BLaER1 (cell line): Measurements from ENCODE around the gene DNLZ.

Experiments
- H3K27ac ChIP-seq: shearing (Covaris generic); formaldehyde crosslinking; 2 replicates; pipeline ENCODE4 v1.8.1; 2022
- H3K27me3 ChIP-seq: shearing (Covaris generic); formaldehyde crosslinking; 2 replicates; pipeline ENCODE4 v1.8.1; 2022
- H3K36me3 ChIP-seq: shearing (Covaris generic); formaldehyde crosslinking; 2 replicates; pipeline ENCODE4 v1.8.1; 2022
- H3K4me1 ChIP-seq: shearing (Covaris generic); formaldehyde crosslinking; 2 replicates; pipeline ENCODE4 v1.8.1; 2022
- H3K4me2 ChIP-seq: shearing (Covaris generic); formaldehyde crosslinking; 2 replicates; pipeline ENCODE4 v1.8.1; 2022
- H3K4me3 ChIP-seq: shearing (Covaris generic); formaldehyde crosslinking; 2 replicates; pipeline ENCODE4 v1.8.1; 2022
- H3K9ac ChIP-seq: shearing (Covaris generic); formaldehyde crosslinking; 2 replicates; pipeline ENCODE4 v1.8.1; 2022
- H3K9me3 ChIP-seq: shearing (Covaris generic); formaldehyde crosslinking; 2 replicates; pipeline ENCODE4 v1.8.1; 2022
- H4K20me1 ChIP-seq: shearing (Covaris generic); formaldehyde crosslinking; 2 replicates; pipeline ENCODE4 v1.8.1; 2022
- Cebpa-rat ChIP-seq: shearing (Covaris generic); IDR thresholded peaks from 2 replicates; pipeline ENCODE4 v1.8.1; 2022

Gene DNLZ

DNA sequence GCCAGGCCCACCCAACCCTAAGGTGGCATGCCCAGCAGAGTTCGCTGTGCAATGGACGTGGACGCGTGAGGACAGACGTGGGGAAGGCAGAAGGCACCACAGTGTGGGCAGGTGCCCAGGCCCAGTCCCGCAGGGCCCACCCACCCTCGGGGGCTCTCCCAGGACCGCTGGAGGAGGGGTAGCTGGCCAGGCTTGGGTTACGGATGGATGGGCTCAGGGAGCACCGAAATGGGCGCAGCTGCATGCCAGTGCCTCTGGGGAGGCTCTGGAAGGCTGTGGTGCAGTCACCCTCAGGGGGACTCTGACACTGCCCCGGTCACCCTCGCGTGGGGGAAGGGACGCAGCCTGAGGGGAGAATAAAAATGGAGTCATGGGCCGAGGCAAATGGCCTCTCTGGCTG is 45.8 kb downstream of the DNLZ start:
- Histone ChIP-seq H3K4me1 (peaks cover 69% of the 10 kb centered on the region), H3K36me3 (0 out of 2 replicates have a peak, but pooled peaks cover 11% of the 10 kb centered on the region), H3K9me3 (peaks cover 25% of the 10 kb centered on the region), H4K20me1 (no peaks in the 10 kb centered on the region), H3K9ac (peak overlapping the region; percentile 81), H3K4me2 (peak overlapping the region; percentile 98), H3K27ac (peak overlapping the region; percentile 96), H3K4me3 (peak overlapping the region; percentile 54), H3K27me3 (no peaks in the 10 kb centered on the region)
- TF ChIP-seq Cebpa-rat, result no peak

- Histone ChIP-seq H3K9ac (peak overlapping the region; percentile 81), H4K20me1 (no peaks in the 10 kb centered on the region), H3K4me1 (peaks cover 69% of the 10 kb centered on the region), H3K27ac (peak overlapping the region; percentile 96), H3K4me3 (peak overlapping the region; percentile 54; the same call in 1 of the 2 replicates), H3K9me3 (peaks cover 25% of the 10 kb centered on the region), H3K36me3 (0 out of 2 replicates have a peak, but pooled peaks cover 11% of the 10 kb centered on the region), H3K4me2 (peak overlapping the region; percentile 98), H3K27me3 (no peaks in the 10 kb centered on the region)
- TF ChIP-seq Cebpa-rat, result no peak
Observed at GRCh38 chr9:136316896-136317676, 46.5 kb downstream of the DNLZ start.

DNA sequence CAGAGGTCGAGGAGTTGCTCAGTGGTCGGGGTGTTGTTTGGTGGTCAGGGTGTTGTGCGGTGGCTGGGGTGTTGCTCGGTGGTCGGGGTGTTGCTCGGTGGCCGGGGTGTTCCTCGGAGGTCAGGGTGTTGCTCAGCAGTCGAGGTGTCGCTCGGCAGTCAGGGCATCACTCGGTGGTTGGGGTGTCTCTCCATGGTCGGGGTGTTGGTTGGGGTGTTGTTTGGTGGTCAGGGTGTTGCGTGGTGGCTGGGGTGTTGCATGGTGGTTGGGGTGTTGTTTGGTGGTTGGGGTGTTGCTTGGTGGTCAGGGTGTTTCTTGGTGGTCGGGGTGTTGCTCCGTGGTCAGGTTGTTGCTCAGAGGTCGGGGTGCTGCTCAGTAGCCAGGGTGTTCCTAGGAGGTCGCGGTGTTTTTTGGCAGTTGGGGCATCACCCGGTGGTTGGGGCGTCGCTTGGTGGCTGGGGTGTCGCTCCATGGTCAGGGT is 47.2 kb downstream of the DNLZ start:
- Histone ChIP-seq H3K27me3 (no peaks in the 10 kb centered on the region), H3K9ac (peak overlapping the region; percentile 81; the same call in 1 of the 2 replicates), H3K9me3 (peaks cover 25% of the 10 kb centered on the region), H3K4me3 (no peak overlapping the region), H3K36me3 (0 out of 2 replicates have a peak, but pooled peaks cover 11% of the 10 kb centered on the region), H3K4me2 (peak overlapping the region; percentile 98), H3K27ac (peak overlapping the region; percentile 96), H4K20me1 (no peaks in the 10 kb centered on the region), H3K4me1 (peaks cover 69% of the 10 kb centered on the region)
- TF ChIP-seq Cebpa-rat, result no peak

DNA sequence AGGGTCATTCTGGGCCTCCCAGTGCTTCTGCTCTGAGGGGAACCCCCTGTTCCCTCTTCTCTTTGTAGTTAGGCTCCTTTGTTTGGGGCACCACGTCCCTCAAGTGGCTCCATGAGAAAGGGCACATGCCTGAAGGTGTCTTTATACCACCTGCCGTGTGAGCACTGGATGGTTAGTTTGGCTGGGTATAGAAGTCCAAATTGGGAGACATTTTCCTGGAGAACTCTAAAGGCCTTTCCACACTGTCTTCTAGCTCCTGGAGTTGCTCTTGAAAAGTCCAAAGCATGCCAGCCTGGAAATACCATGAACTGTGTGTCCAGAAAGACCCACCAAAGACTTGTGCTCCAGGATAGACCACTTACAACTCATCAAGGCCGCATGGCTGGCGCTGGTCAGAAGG is 48.6 kb downstream of the DNLZ start:
- Histone ChIP-seq H3K27me3 (no peaks in the 10 kb centered on the region), H3K4me1 (peaks cover 78% of the 10 kb centered on the region), H3K4me3 (no peak overlapping the region), H3K9me3 (peaks cover 25% of the 10 kb centered on the region), H3K36me3 (0 out of 2 replicates have a peak, but pooled peaks cover 11% of the 10 kb centered on the region), H4K20me1 (no peaks in the 10 kb centered on the region), H3K4me2 (no peak overlapping the region), H3K9ac (no peak overlapping the region), H3K27ac (0 out of 2 replicates have a peak overlapping the region, but pooled peaks have one; percentile 96)
- no peak for TF ChIP-seq Cebpa-rat

- 0 out of 2 replicates have a peak, but pooled peaks cover 11% of the 10 kb centered on the region for H3K36me3 ChIP-seq
- no peak overlapping the region for H3K4me3 ChIP-seq
- H3K4me1 ChIP-seq, result peaks cover 78% of the 10 kb centered on the region
- H3K27ac ChIP-seq, result peak overlapping the region; percentile 62; the same call in 1 of the 2 replicates
- peak overlapping the region; percentile 86; the same call in 1 of the 2 replicates for H3K4me2 ChIP-seq
- H3K27me3 ChIP-seq, result no peaks in the 10 kb centered on the region
- peaks cover 25% of the 10 kb centered on the region for H3K9me3 ChIP-seq
- no peak for TF ChIP-seq Cebpa-rat
- no peaks in the 10 kb centered on the region for H4K20me1 ChIP-seq
- no peak overlapping the region for H3K9ac ChIP-seq
Observed at GRCh38 chr9:136314056-136314416, 49.5 kb downstream of the DNLZ start.

DNA sequence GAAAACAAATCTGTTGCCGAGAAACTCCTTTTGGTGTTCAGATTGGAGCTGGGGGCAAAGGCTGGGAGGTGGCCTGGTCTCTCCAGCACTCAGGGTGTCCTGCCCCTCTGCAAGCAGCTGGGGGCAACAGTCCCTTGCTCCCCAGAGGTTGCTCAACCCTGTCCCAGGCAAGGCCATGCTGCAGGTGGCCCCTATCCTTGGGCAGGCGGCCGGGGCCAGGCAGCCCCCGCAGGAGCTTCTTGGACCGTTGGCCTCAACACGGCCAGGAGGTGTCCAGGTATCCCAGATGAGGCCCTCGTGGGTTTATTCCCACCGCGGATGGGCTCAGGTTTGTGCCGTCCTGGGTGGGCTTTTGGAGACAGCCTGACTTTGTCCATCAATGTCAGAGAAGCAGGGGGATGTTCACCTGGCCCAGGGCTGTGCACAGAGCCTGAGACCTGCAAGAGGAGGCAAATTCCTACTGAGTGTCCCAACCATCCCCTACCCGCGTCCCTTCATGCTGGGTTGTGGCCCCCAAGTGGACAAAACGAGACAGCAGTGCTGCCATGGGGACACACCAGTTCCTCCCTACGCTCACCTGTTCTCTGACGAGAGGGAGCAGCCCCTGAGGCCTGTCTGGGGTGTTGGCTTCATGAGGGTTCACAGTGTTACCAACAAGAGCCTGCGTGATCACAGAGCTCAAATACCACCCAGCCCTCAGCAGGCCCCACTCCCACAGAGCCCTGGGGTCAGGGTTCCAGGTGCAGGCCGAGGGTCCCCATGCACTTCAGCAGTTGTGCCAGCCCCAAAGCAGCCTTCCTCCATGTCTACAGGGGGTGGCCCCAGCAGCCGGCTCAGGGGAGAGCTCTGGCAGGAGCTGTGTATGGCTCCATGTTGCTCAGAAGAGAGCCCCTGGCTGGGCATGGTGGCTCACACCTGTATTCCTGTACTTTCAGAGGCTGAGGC is 50.2 kb downstream of the DNLZ start:
- 0 out of 2 replicates have a peak, but pooled peaks cover 11% of the 10 kb centered on the region for H3K36me3 ChIP-seq
- H3K27me3 ChIP-seq, result no peaks in the 10 kb centered on the region
- H3K9me3 ChIP-seq, result peaks cover 25% of the 10 kb centered on the region
- peak overlapping the region; percentile 86 for H3K4me2 ChIP-seq
- peak; percentile 21; the same call in 1 of the 2 replicates for TF ChIP-seq Cebpa-rat
- 0 out of 2 replicates have a peak overlapping the region, but pooled peaks have one; percentile 32 for H3K9ac ChIP-seq
- no peak overlapping the region for H3K4me3 ChIP-seq
- peaks cover 79% of the 10 kb centered on the region for H3K4me1 ChIP-seq
- no peaks in the 10 kb centered on the region for H4K20me1 ChIP-seq
- H3K27ac ChIP-seq, result peak overlapping the region; percentile 62

DNA sequence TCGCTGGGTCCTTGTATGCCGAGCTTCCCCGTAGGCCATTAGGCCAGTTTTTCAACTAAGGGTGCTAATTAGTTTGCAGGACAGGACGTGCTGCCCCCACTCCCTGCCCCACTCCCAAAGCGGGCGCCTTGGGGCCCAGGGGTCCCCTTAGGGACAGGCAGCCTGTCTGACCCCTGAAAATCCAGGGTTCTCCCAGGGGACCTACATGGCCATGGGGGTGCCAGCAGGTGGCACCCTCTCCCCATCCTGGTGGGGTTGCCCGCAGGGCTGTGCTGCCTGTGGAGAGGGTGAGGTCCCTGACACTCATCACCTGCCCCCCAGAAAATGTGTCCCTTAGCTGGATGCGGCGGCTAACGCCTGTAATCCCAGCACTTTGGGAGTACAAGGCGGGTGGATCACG is 51.1 kb downstream of the DNLZ start:
- Histone ChIP-seq H3K4me2 (peak overlapping the region; percentile 86), H3K4me3 (no peak overlapping the region), H4K20me1 (no peaks in the 10 kb centered on the region), H3K4me1 (peaks cover 79% of the 10 kb centered on the region), H3K27me3 (no peaks in the 10 kb centered on the region), H3K27ac (peak overlapping the region; percentile 93), H3K9ac (peak overlapping the region; percentile 74; the same call in 1 of the 2 replicates), H3K36me3 (0 out of 2 replicates have a peak, but pooled peaks cover 11% of the 10 kb centered on the region), H3K9me3 (peaks cover 25% of the 10 kb centered on the region)
- no peak for TF ChIP-seq Cebpa-rat

DNA sequence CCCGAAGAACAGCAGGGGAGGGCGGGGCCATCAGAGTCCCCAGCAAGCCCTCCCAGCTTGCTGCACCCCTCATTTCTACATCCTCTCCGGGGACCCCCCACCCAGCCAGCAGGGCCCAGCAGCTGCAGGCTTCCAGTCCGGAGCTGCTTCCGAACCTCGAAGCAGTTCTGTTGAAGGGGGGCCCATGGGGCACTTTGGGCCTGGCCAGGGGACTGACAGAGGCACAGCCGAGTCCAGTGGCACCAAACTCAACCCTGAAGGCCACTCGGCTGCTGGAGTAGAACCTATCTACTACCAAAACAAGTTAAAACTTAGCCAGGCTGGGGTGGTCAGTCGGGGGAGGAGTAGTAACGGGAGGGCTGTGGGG is 51.6 kb downstream of the DNLZ start:
- Histone ChIP-seq H3K4me2 (peak overlapping the region; percentile 86), H3K4me1 (peaks cover 79% of the 10 kb centered on the region), H3K9ac (peak overlapping the region; percentile 74; the same call in 1 of the 2 replicates), H3K9me3 (peaks cover 25% of the 10 kb centered on the region), H3K36me3 (0 out of 2 replicates have a peak, but pooled peaks cover 11% of the 10 kb centered on the region), H3K4me3 (peak overlapping the region; percentile 56; the same call in 1 of the 2 replicates), H4K20me1 (no peaks in the 10 kb centered on the region), H3K27me3 (no peaks in the 10 kb centered on the region), H3K27ac (peak overlapping the region; percentile 93)
- no peak for TF ChIP-seq Cebpa-rat
